Measurements from ENCODE around the gene PKD1L1. TPM values are rescaled to one million over a fixed set of nuclear protein-coding genes. Genes with fewer than 3 reads are reported as not detected.

Gene PKD1L1
- total RNA-seq, 4 donors from 2014 or later = 0.12 to 1.3 (median 0.45) TPM

GRCh38 chr7:47734949-47735291, 213.3 kb downstream of the PKD1L1 start:
- Histone ChIP-seq H3K9me3 (no peaks in the 10 kb centered on the region), H3K27ac (no peak overlapping the region), H3K27me3 (no peaks in the 10 kb centered on the region), H3K4me1 (no peaks in the 10 kb centered on the region), H3K36me3 (no peaks in the 10 kb centered on the region), H3K4me3 (no peak overlapping the region)
- WGBS, 2 donors (ENCODE audit: low coverage in 1 of 2) = 92 to 95% methylated on average over 2 to 4 of the region's 4 CpGs
- ATAC-seq = no peak
- no peak for TF ChIP-seq CTCF (IDR thresholded peaks at IDR 0.05)

- H3K9me3 ChIP-seq = no peaks in the 10 kb centered on the region
- H3K27me3 ChIP-seq = no peaks in the 10 kb centered on the region
- no peak overlapping the region for H3K4me3 ChIP-seq
- H3K36me3 ChIP-seq = no peaks in the 10 kb centered on the region
- no peak overlapping the region for H3K27ac ChIP-seq
- ATAC-seq = no peak
- TF ChIP-seq POLR2AphosphoS5 (IDR thresholded peaks at IDR 0.05) (no peak), POLR2A (IDR thresholded peaks at IDR 0.05) (no peak), CTCF (IDR thresholded peaks at IDR 0.05) (no peak), EP300 (IDR thresholded peaks at IDR 0.05) (no peak)
- WGBS, 2 donors (ENCODE audit: low coverage in 1 of 2) = 83 to 100% methylated on average over 2 to 8 of the region's 11 CpGs
- H3K4me1 ChIP-seq = no peaks in the 10 kb centered on the region
These were observed 213.8 kb downstream of the PKD1L1 start for GRCh38 chr7:47734287-47734948.

GRCh38 chr7:47730142-47730541, 218.1 kb downstream of the PKD1L1 start:
- Histone ChIP-seq H3K27me3 (no peaks in the 10 kb centered on the region), H3K4me1 (no peaks in the 10 kb centered on the region), H3K4me3 (no peak overlapping the region), H3K9me3 (no peaks in the 10 kb centered on the region), H3K36me3 (no peaks in the 10 kb centered on the region), H3K27ac (no peak overlapping the region)
- TF ChIP-seq POLR2AphosphoS5 (IDR thresholded peaks at IDR 0.05) = no peak
- no peak for TF ChIP-seq EP300 (IDR thresholded peaks at IDR 0.05)
- no peak for TF ChIP-seq POLR2A (IDR thresholded peaks at IDR 0.05)
- no peak for TF ChIP-seq CTCF (IDR thresholded peaks at IDR 0.05)
- WGBS, 2 donors (ENCODE audit: low coverage in 1 of 2) = 81 to 100% methylated on average over 3 to 8 of the region's 9 CpGs
- ATAC-seq = no peak

- no peak for ATAC-seq
- H3K36me3 ChIP-seq = no peaks in the 10 kb centered on the region
- 97 to 100% methylated on average over 3 of the region's 3 CpGs for WGBS, 2 donors (ENCODE audit: low coverage in 1 of 2)
These were observed 222.1 kb downstream of the PKD1L1 start for GRCh38 chr7:47726047-47726726.

More at GRCh38 chr7:47726047-47726726, 222.1 kb downstream of the PKD1L1 start:
- no peaks in the 10 kb centered on the region for H3K4me1 ChIP-seq
- no peak for TF ChIP-seq CTCF (IDR thresholded peaks at IDR 0.05)
- no peak for TF ChIP-seq POLR2AphosphoS5 (IDR thresholded peaks at IDR 0.05)
- no peak for TF ChIP-seq EP300 (IDR thresholded peaks at IDR 0.05)
- TF ChIP-seq POLR2A (IDR thresholded peaks at IDR 0.05) = no peak
- no peak overlapping the region for H3K4me3 ChIP-seq
- H3K9me3 ChIP-seq = no peaks in the 10 kb centered on the region
- no peaks in the 10 kb centered on the region for H3K27me3 ChIP-seq
- no peak overlapping the region for H3K27ac ChIP-seq

Measured in gastroesophageal sphincter (tissue), 4 donors.